ENCODE data around the gene HCRTR1. TPM values are rescaled to one million over a fixed set of nuclear protein-coding genes. Genes with fewer than 3 reads are reported as not detected.

HCRTR1 gene
- total and polyA plus RNA-seq, 11 donors = 0.21 to 0.82 (median 0.30) TPM; not detected in 4

- peaks cover 0 to 10% (median 0%) of the 10 kb centered on the region in 9 donors for H3K36me3 ChIP-seq
- peaks cover 0 to 32% (median 15%) of the 10 kb centered on the region in 12 donors for H3K4me1 ChIP-seq
- ATAC-seq = no peak
- intact Hi-C loops (cut with DNase I) = loop anchor here (1.0 to 10.0 kb wide), 14 partner anchors 50 to 400 kb away; no protein-coding TSS in a partner anchor
- no peaks in the 10 kb centered on the region for H3K27me3 ChIP-seq
- no peak for DNase-seq
- H3K9me3 ChIP-seq = no peaks in the 10 kb centered on the region
- TF ChIP-seq CTCF (IDR thresholded peaks at IDR 0.05) (no peak), POLR2A (IDR thresholded peaks at IDR 0.05) (no peak)
- 79 to 86% (median 82%) methylated on average over 9 of the region's 9 CpGs for WGBS, 4 donors
- no peak overlapping the region for H3K4me3 ChIP-seq
- H3K27ac ChIP-seq = no peak overlapping the region
These were observed 47.0 kb downstream of the HCRTR1 start for GRCh38 chr1:31664528-31664927.

- no peaks in the 10 kb centered on the region for H3K9me3 ChIP-seq
- no peak overlapping the region for H3K27ac ChIP-seq
- intact Hi-C loops (cut with DNase I) = loop anchor here in 7 of 10 donors (2.0 to 10.0 kb wide), 11 partner anchors 37 to 399 kb away; partner anchors contain the start of gene COL16A1 (in 1 of the 7)
- peaks cover 0 to 9% (median 0%) of the 10 kb centered on the region in 9 donors for H3K36me3 ChIP-seq
- ATAC-seq (no peak), DNase-seq (peak in 1 of 5 donors; percentile 42)
- TF ChIP-seq POLR2A (IDR thresholded peaks at IDR 0.05) (no peak), CTCF (IDR thresholded peaks at IDR 0.05) (no peak)
- no peak overlapping the region for H3K4me3 ChIP-seq
- peaks cover 0 to 4% (median 0%) of the 10 kb centered on the region in 9 donors for H3K27me3 ChIP-seq
- H3K4me1 ChIP-seq = peaks cover 0 to 40% (median 23%) of the 10 kb centered on the region in 12 donors
- 81 to 97% (median 87%) methylated on average over 3 to 7 of the region's 7 CpGs for WGBS, 4 donors
These were observed 47.9 kb downstream of the HCRTR1 start for GRCh38 chr1:31665234-31665878.

GRCh38 chr1:31666263-31666963 is 48.9 kb downstream of the HCRTR1 start:
- intact Hi-C loops (cut with DNase I) = loop anchor here in 7 of 10 donors (1.0 to 10.0 kb wide), 7 partner anchors 36 to 398 kb away; partner anchors contain the start of gene COL16A1 (in 1 of the 7)
- DNase-seq (no peak), ATAC-seq (peak in 1 of 4 donors; percentile 14)
- TF ChIP-seq CTCF (IDR thresholded peaks at IDR 0.05) = no peak
- no peak for TF ChIP-seq POLR2A (IDR thresholded peaks at IDR 0.05)
- H3K27ac ChIP-seq = peak overlapping the region in 2 of 12 donors; percentile 20 to 36
- peaks cover 0 to 6% (median 0%) of the 10 kb centered on the region in 9 donors for H3K36me3 ChIP-seq
- peaks cover 0 to 51% (median 34%) of the 10 kb centered on the region in 12 donors for H3K4me1 ChIP-seq
- H3K9me3 ChIP-seq = no peaks in the 10 kb centered on the region
- 54 to 57% (median 55%) methylated on average over 10 of the region's 10 CpGs for WGBS, 4 donors
- no peak overlapping the region for H3K4me3 ChIP-seq
- peaks cover 0 to 4% (median 0%) of the 10 kb centered on the region in 9 donors for H3K27me3 ChIP-seq

Data from heart left ventricle (tissue), 16 donors.